Cardiac fibroblast (primary cell): ENCODE data around the gene PLEKHA1.

Experiments
- DNase-seq, 2 donors: peaks; one replicate each; pipeline versions ENCODE4 v3.0.0 to v3.0.0-alpha.2; 2010; ENCODE audit warnings: low read depth in 2 of 2
- H3K4me3 ChIP-seq, 2 donors: replicated peaks in 1 of 2; 1 replicate in 1 of 2; 2 replicates in 1 of 2; pipeline ENCODE4 v1.5.1; 2011; ENCODE audit warnings: low read depth in 2 of 2, low read length in 2 of 2, mild to moderate bottlenecking in 2 of 2, moderate library complexity in 1 of 2
- CTCF ChIP-seq: IDR thresholded peaks from one replicate; pipeline ENCODE4 v1.5.1; 2011; ENCODE audit warnings: low read depth, mild to moderate bottlenecking, low read length, inconsistent platforms

Gene PLEKHA1

GRCh38 chr10:122455376-122456079, 81.0 kb downstream of the PLEKHA1 start:
- no peak for TF ChIP-seq CTCF
- DNase-seq: no peak
- H3K4me3 ChIP-seq: no peak overlapping the region

GRCh38 chr10:122457934-122458333, 83.4 kb downstream of the PLEKHA1 start:
- no peak overlapping the region for H3K4me3 ChIP-seq
- no peak for DNase-seq
- no peak for TF ChIP-seq CTCF

GRCh38 chr10:122458693-122459092, 84.2 kb downstream of the PLEKHA1 start:
- TF ChIP-seq CTCF: no peak
- no peak for DNase-seq
- H3K4me3 ChIP-seq: no peak overlapping the region

- H3K4me3 ChIP-seq: no peak overlapping the region
- TF ChIP-seq CTCF: no peak
- DNase-seq: peak; percentile 33 to 79
Measured at GRCh38 chr10:122459561-122460273, 85.2 kb downstream of the PLEKHA1 start.

GRCh38 chr10:122460891-122461293, 86.4 kb downstream of the PLEKHA1 start:
- no peak for TF ChIP-seq CTCF
- H3K4me3 ChIP-seq: peak overlapping the region; percentile 51 to 80
- DNase-seq: peak in 1 of 2 donors; percentile 23

GRCh38 chr10:122461367-122461728, 86.8 kb downstream of the PLEKHA1 start, which contains the start of gene HTRA1:
Gene HTRA1 (plus strand): TSS chr10:122461553. CDS start chr10:122461653, 100 bp downstream.
- no peak for TF ChIP-seq CTCF
- peak; percentile 67 to 83 for DNase-seq
- H3K4me3 ChIP-seq: peak within 1 kb of the TSS; percentile 73 to 80
